Sigmoid colon (tissue), 7 donors: ENCODE measurements around the gene SGCD. TPM values are rescaled to one million over a fixed set of nuclear protein-coding genes. Genes with fewer than 3 reads are reported as not detected.

Experiments
- DNase-seq: peaks from one replicate; pipeline ENCODE4 v3.0.0-alpha.2; 2019
- H3K27ac ChIP-seq, 4 donors: fragments of 200-600 bp; sonication (generic); one replicate each; pipeline ENCODE4 v1.5.1; 2016 to 2019; ENCODE audit warnings: mild to moderate bottlenecking in 1 of 4
- H3K27me3 ChIP-seq, 3 donors: fragments of 200-600 bp; sonication (generic); one replicate each; pipeline ENCODE4 v1.5.1; 2019; ENCODE audit warnings: mild to moderate bottlenecking in 1 of 3
- H3K36me3 ChIP-seq, 4 donors: fragments of 200-600 bp; sonication (generic); one replicate each; pipeline ENCODE4 v1.5.1; 2016 to 2019
- H3K4me1 ChIP-seq, 4 donors: fragments of 200-600 bp; sonication (generic); one replicate each; pipeline ENCODE4 v1.5.1; 2017 to 2019
- H3K4me3 ChIP-seq, 4 donors: fragments of 200-600 bp; sonication (generic); one replicate each; pipeline ENCODE4 v1.5.1; 2017 to 2019; ENCODE audit warnings: mild to moderate bottlenecking in 2 of 4, moderate library complexity in 1 of 4
- H3K9me3 ChIP-seq, 4 donors: fragments of 200-600 bp in 3 of 4; sonication (generic) in 3 of 4; one replicate each; pipeline versions ENCODE4 v1.5.1 to v1.6.1; 2013 to 2019
- CTCF ChIP-seq, 4 experiments: fragments of 450-650 bp in 3 of 4; fragments of 200-600 bp in 1 of 4; IDR thresholded peaks; one replicate each; pipeline ENCODE4 v1.5.1; 2016 to 2019; ENCODE audit warnings: antibody characterized with exemption in 4 of 4, mild to moderate bottlenecking in 3 of 4, moderate library complexity in 2 of 4
- EP300 ChIP-seq, 4 donors: sonication (generic); formaldehyde crosslinking; IDR thresholded peaks; one replicate each; pipeline ENCODE4 v1.6.1; 2017; ENCODE audit warnings: antibody characterized with exemption in 4 of 4
- POLR2A ChIP-seq, 2 donors: fragments of 450-650 bp; IDR thresholded peaks; one replicate each; pipeline ENCODE4 v1.6.1; 2016; ENCODE audit warnings: antibody characterized with exemption in 2 of 2, mild to moderate bottlenecking in 2 of 2, moderate library complexity in 2 of 2
- POLR2AphosphoS5 ChIP-seq, 4 donors: sonication (generic); formaldehyde crosslinking; IDR thresholded peaks; one replicate each; pipeline ENCODE4 v1.6.1; 2017; ENCODE audit warnings: antibody characterized with exemption in 4 of 4
- WGBS, 2 donors: extraction: QIAGEN DNeasy Blood & Tissue Kit; methylation state at CpG; one replicate each; pipeline ENCODE4 v1.1.7; 2013; 5-methylcytosine and 5-hydroxymethylcytosine counted together
- intact Hi-C: fragments of 100-400 bp; cut with DNase I; formaldehyde crosslinking; loops from one replicate; pipeline ENCODE4 v1.15.1; 2023
- polyA plus RNA-seq, 3 donors: library from polyadenylated mRNA; stranded (reverse); fragments of 200-250 nt; gene quantifications; one replicate each; pipeline ENCODE4 v1.2.3, GENCODE V29; 2013
- total RNA-seq, 4 donors: library from RNA; depleted of rRNA; stranded (reverse); fragments of >200 nt; gene quantifications; one replicate each; pipeline ENCODE4 v1.1.0, GENCODE V29; 2016
- donor health status: healthy with polysubstance abuse.
- donor health status: Bipolar disorder and iron deficiency.
- donor health status: healthy.

SGCD gene
- total and polyA plus RNA-seq, 7 donors = under 0.01 to 34.3 (median 8.2) TPM

- TF ChIP-seq POLR2AphosphoS5 (IDR thresholded peaks at IDR 0.05) (no peak), CTCF (IDR thresholded peaks at IDR 0.05) (no peak), POLR2A (IDR thresholded peaks at IDR 0.05) (no peak), EP300 (IDR thresholded peaks at IDR 0.05) (no peak)
- H3K4me3 ChIP-seq = no peak overlapping the region
- no peaks in the 10 kb centered on the region for H3K36me3 ChIP-seq
- H3K9me3 ChIP-seq = no peaks in the 10 kb centered on the region
- intact Hi-C loops = no loop called here
- no peak overlapping the region for H3K27ac ChIP-seq
- WGBS, 2 donors = 65 to 84% methylated on average over 1 of the region's 1 CpG
- H3K4me1 ChIP-seq = peaks cover 0 to 12% (median 5%) of the 10 kb centered on the region in 4 donors
- H3K27me3 ChIP-seq = no peaks in the 10 kb centered on the region
- no peak for DNase-seq
Measured at GRCh38 chr5:156379206-156379605, 52.2 kb downstream of the SGCD start.

GRCh38 chr5:156380848-156381247 lies 53.9 kb downstream of the SGCD start:
- H3K36me3 ChIP-seq = no peaks in the 10 kb centered on the region
- H3K27ac ChIP-seq = peak overlapping the region in 2 of 4 donors; percentile 11 to 23
- peak; percentile 70 for DNase-seq
- 80 to 87% methylated on average over 3 of the region's 3 CpGs for WGBS, 2 donors
- no peaks in the 10 kb centered on the region for H3K9me3 ChIP-seq
- H3K4me1 ChIP-seq = peaks cover 0 to 18% (median 5%) of the 10 kb centered on the region in 4 donors
- TF ChIP-seq CTCF (IDR thresholded peaks at IDR 0.05) (no peak), POLR2A (IDR thresholded peaks at IDR 0.05) (no peak), POLR2AphosphoS5 (IDR thresholded peaks at IDR 0.05) (no peak), EP300 (IDR thresholded peaks at IDR 0.05) (no peak)
- intact Hi-C loops = no loop called here
- no peak overlapping the region for H3K4me3 ChIP-seq
- H3K27me3 ChIP-seq = no peaks in the 10 kb centered on the region

DNA sequence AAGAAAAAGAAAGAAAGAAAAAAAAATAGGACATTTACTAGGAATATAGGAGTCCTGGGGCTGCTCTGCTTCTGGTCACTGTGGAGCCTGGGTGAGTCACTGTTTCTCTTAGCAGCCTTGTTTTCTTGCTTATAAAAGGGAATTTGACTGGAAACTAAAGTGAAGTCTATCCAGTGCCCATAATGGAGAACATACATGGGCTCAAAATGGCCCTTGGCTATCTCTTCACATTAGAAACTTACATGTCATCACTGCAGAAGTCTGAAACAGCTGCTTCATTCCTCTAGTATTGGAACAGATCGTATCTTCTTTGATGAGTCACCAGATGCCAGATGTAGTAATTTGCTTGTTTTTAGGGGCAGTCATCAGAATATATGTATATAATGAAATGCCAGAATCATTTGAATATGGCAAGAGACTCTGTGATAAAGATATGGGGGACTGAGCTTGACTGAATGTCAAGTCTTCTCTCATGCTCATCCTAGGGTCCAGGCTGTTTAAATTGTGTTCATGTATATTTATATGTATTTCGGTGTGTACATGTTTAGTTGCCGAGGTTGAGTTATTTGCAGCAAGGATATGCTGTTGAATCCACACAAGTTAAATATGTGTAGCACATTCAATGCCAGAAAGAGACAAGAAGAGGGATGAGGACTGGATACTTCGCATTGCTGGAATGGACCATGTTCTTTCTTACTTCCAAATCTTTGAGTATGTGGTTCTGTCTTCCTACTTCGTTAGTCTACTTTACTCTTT lies 56.7 kb downstream of the SGCD start:
- Histone ChIP-seq H3K36me3 (no peaks in the 10 kb centered on the region), H3K27ac (peak overlapping the region in 2 of 4 donors; percentile 13 to 40), H3K9me3 (no peaks in the 10 kb centered on the region), H3K4me1 (peaks cover 0 to 18% (median 5%) of the 10 kb centered on the region in 4 donors), H3K27me3 (no peaks in the 10 kb centered on the region), H3K4me3 (no peak overlapping the region)
- WGBS, 2 donors = 54 to 73% methylated on average over 5 of the region's 5 CpGs
- DNase-seq = no peak
- no peak for TF ChIP-seq POLR2A (IDR thresholded peaks at IDR 0.05)
- TF ChIP-seq CTCF (IDR thresholded peaks at IDR 0.05) = no peak
- no peak for TF ChIP-seq POLR2AphosphoS5 (IDR thresholded peaks at IDR 0.05)
- no peak for TF ChIP-seq EP300 (IDR thresholded peaks at IDR 0.05)
- intact Hi-C loops = no loop called here

DNA sequence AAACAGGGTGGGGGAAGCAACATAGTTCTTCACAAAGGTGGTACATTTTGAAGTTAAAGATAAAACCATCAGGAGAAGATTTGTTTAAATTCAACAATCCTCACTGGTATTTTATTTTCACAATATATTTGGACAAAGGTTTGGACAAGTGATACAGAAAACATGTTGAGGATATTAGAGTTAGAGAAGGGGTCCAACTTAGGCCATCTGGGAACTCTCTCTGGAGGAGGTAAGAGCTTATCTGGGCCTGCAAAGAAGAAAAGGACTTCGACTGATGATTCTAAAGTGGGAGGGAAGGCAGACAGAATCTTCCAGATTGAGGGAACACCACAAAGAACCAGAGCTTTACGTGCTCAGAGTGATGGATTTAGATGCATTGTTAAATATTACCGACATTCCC lies 58.5 kb downstream of the SGCD start:
- Histone ChIP-seq H3K4me3 (no peak overlapping the region), H3K36me3 (no peaks in the 10 kb centered on the region), H3K27ac (no peak overlapping the region), H3K27me3 (no peaks in the 10 kb centered on the region), H3K4me1 (peaks cover 0 to 24% (median 5%) of the 10 kb centered on the region in 4 donors), H3K9me3 (no peaks in the 10 kb centered on the region)
- DNase-seq = no peak
- TF ChIP-seq POLR2A (IDR thresholded peaks at IDR 0.05) (no peak), EP300 (IDR thresholded peaks at IDR 0.05) (no peak), CTCF (IDR thresholded peaks at IDR 0.05) (no peak), POLR2AphosphoS5 (IDR thresholded peaks at IDR 0.05) (no peak)
- WGBS, 2 donors = 66 to 79% methylated on average over 3 of the region's 3 CpGs
- intact Hi-C loops = no loop called here
